NOMO-1 treated with DMSO at 0.1 percent for 48 hours (cell line): ENCODE results near the gene STAMBP.
A peak's percentile ranks its signal among the peaks of the same experiment; 100 is the strongest.
"Not testable (repeated sequence)": the region's sequence is repeated elsewhere in the genome, so short reads cannot be mapped to it uniquely, and the experiment has no call there.

Source experiments
- DNase-seq: peaks from one replicate; lab custom pipeline; 2025; ENCODE audit not compliant: unreplicated experiment; lab: John Stamatoyannopoulos, UW

STAMBP gene

GRCh38 chr2:73828818-73829570 lies at the start of gene STAMBP:
STAMBP (plus strand) TSS chr2:73828961; CDS start chr2:73830857, 1,896 bp downstream.
- DNase-seq = peak; percentile 97

- peak; percentile 88 for DNase-seq
Measured at GRCh38 chr2:73779467-73780236, 49.1 kb upstream of the STAMBP start, which contains the start of gene DUSP11. DUSP11 (minus strand) TSS chr2:73780103; CDS start chr2:73779974, 129 bp downstream.

GRCh38 chr2:73780237-73780582 lies 48.6 kb upstream of the STAMBP start:
- DNase-seq = no peak

DNA sequence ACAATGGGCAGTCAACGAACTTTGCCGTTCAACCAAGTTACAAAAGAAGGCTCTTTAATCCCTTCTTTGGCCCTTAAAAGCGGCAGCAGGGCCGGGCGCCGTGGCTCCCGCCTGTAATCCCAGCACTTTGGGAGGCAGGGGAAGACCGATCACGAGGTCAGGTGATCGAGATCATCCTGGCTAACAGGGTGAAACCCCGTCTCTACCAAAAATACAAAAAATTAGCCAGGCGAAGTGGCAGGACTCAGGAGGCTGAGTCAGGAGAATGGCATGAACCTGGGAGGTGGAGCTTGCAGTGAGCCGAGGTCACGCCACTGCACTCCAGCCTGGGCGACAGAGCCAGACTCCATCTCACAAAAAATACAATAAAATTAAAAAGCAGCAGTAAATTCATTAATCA lies 45.4 kb upstream of the STAMBP start:
- not testable (repeated sequence) for DNase-seq

DNA sequence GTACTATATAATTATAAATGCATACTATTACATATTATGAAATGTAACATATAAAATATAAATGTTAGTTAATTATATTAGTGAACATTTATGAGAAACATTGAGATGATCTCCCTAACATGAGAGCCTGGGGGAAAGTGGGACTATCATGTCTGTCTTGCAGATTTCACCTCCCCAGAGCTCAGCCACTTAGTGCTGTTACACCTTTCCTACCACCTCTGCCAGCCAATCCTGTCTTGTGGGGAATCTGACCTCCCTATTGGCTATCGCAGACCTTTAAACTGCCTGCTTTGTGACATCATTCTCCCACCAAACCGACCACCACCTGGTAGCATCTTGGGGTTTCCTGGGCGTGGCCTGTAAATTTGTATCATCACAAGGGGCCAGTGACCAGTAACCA lies 44.9 kb upstream of the STAMBP start, which contains the start of gene C2orf78:
C2orf78 (plus strand) TSS at position 301 of the 400 bp plus-strand sequence. CDS start 127 bp downstream, outside the sequence.
- DNase-seq = not testable (repeated sequence)

- no peak for DNase-seq
Measured at GRCh38 chr2:73811878-73812277, 16.9 kb upstream of the STAMBP start.

- DNase-seq = no peak
Measured at GRCh38 chr2:73812635-73813034, 16.1 kb upstream of the STAMBP start.

DNA sequence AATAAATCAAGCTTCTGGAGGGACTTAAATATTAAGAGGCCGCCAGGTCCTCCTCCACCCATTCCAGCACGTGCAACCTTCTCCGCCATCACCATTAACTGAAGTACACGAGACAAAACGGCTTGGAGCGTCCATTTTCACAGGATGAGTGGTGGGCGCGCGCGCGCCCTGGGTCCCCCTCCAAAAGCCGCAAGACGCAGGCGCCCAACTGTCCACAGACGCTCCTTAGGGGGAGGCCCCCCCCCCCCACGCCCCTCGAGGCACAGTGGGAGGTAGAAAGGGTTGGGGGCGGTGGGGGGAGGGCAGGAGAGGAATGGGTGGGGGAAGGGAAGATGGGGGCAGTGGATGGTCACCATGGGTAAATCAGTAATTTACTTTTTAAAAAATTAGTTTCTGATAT lies 10.5 kb upstream of the STAMBP start:
- no peak for DNase-seq

DNA sequence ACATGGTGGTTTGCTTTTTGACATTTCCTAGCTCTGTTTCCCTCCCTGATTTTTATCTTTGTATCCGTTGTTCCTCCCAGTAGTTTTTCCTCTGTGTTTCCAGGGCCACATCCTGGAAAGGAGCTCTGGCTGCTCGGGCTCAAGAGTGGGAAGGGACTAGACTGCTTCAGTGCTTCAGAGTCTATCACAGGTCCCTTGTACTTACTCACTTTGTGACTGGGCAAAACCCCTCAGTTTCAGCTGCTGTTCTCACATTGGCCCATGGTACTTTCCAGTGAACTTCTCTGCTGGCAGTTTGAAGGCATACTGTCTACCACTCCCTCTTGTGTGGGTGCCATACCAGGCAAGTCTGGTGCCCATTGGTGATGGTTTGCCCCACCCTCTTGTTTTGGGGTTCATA lies 7.5 kb upstream of the STAMBP start:
- no peak for DNase-seq

DNA sequence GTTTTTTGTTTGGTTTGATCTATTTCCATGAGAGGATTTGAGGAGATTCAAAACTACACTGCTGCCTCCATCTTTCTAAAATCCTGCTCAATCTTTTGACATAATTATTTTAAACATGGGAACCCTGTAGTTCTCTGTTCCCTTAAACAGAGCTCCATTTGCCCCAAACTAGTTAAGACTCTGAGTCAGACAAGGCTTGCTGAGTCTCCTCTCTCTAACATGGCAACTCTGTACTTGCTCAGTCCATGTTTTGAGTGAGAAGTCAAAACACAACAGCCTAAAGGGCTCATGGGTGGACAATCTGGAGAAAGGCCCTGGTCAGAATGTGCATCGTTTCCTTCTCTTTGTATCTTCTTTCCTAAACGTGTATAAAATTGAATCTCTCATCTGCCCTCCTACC lies 7.1 kb upstream of the STAMBP start:
- no peak for DNase-seq

GRCh38 chr2:73822276-73822675 lies 6.5 kb upstream of the STAMBP start:
- no peak for DNase-seq

DNA sequence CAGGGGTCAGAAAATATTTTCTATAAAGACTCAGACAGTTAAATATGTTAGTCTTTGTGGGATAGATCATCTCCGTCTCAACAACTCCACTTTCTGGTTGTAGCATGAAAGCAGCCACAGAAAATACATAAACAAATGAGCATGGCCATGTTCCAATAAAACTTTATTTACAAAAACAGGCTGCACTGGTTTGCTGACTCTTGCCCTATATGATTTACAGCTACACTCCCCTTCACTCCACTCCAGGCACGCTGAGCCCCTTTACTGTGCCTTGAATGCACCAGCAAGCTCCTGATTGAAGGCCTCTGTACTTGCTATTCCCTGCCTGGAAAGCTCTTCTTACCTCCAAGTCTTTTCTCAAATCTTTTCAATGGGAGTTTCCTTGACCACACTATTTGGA lies 5.8 kb upstream of the STAMBP start:
- no peak for DNase-seq

DNA sequence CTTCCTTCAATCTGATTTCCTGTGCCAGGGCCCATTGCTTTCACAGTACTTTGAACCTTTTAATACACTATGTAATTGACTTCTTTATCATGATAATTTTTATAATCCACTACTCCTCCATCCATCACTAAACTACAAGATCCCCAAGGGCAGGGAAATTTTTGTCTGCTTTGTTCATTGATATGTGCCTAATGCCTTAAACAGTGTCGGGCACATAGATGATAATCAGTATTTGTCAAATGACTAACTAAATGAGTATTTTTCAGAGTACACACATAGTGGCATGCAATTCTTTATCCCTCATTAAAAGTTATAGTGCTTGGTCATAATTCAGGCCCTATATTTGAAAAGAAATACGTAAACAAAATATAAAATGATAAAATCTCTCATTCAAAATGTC lies 5.3 kb upstream of the STAMBP start:
- no peak for DNase-seq

- DNase-seq = peak; percentile 74
Measured at GRCh38 chr2:73823916-73824523, 4.7 kb upstream of the STAMBP start.

DNA sequence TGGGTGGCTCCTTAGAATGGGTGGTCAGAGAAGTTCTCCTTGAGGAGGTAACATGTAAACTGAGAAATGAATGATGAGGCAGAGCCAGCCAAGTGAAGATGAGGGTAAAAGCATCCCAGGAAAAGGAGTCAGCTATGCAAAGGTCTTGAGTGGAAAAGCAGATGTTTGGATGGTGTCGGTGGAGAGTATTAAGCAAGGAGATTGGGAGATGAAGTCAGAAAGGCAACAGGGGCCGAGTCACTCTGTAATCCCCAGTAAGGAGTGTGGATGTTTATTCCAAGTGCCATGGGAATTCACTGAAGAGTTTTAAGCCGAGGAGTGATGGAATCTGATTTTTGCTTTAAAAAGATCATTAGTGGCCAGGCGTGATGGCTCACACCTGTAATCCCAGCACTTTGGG lies 3.4 kb upstream of the STAMBP start:
- no peak for DNase-seq

- DNase-seq = peak; percentile 68
Measured at GRCh38 chr2:73827018-73827417, 1.7 kb upstream of the STAMBP start.

GRCh38 chr2:73827660-73828388 lies 937 bp upstream of the STAMBP start:
- no peak for DNase-seq

DNA sequence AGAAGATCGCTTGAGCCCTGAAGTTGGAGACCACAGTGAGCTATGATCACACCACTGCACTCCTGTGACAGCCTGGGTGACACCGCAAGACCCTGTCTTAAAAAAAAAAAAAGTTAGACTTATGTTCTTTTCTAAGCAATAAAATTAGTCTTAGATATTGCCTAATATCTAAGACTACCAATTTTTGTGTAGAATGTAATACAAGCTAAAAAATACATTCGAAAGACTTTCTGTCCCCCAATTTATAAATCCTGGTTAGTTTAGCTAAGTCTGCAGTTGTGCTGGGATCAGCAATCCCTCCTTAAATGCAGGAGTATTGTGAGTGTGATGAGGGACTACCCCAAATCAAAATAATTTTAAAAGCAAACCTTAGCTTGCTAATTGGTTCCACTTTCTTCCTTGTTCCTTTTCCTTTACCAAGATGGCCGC lies 358 bp upstream of the STAMBP start:
- DNase-seq = no peak

- DNase-seq = peak; percentile 32
Measured at GRCh38 chr2:73830871-73831401, 2.2 kb downstream of the STAMBP start.

GRCh38 chr2:73832930-73833329 lies 4.2 kb downstream of the STAMBP start:
- DNase-seq = peak; percentile 18
